Effector memory CD4-positive, alpha-beta T cell (primary cell): ENCODE results near the gene CCDC136.

Source experiments
- DNase-seq, 3 donors: peaks; one replicate each; pipeline ENCODE4 v3.0.0-alpha.2; 2020
- H3K27ac ChIP-seq: 2 replicates; pipeline ENCODE4 v1.7.0; 2013; ENCODE audit warnings: mild to moderate bottlenecking, low read length, moderate library complexity; ENCODE audit not compliant: insufficient read depth, poor library complexity, severe bottlenecking
- H3K27me3 ChIP-seq: replicated peaks from 2 replicates; pipeline ENCODE4 v1.7.0; 2013; ENCODE audit warnings: mild to moderate bottlenecking, low read length; ENCODE audit not compliant: insufficient read depth, control insufficient read depth, poor library complexity, severe bottlenecking
- H3K36me3 ChIP-seq: 2 replicates; pipeline ENCODE4 v1.7.0; 2013; ENCODE audit warnings: mild to moderate bottlenecking, low read length, moderate library complexity; ENCODE audit not compliant: control insufficient read depth, insufficient read depth
- H3K4me1 ChIP-seq: 2 replicates; pipeline ENCODE4 v1.7.0; 2013; ENCODE audit warnings: low read length, mild to moderate bottlenecking; ENCODE audit not compliant: control insufficient read depth, insufficient read depth, poor library complexity, severe bottlenecking
- H3K4me3 ChIP-seq: 2 replicates; pipeline ENCODE4 v1.7.0; 2013; ENCODE audit warnings: low read length, low read depth, mild to moderate bottlenecking; ENCODE audit not compliant: insufficient read depth, poor library complexity, severe bottlenecking
- H3K9me3 ChIP-seq: 2 replicates; pipeline ENCODE4 v1.7.0; 2013; ENCODE audit warnings: mild to moderate bottlenecking, low read length, moderate library complexity; ENCODE audit not compliant: control insufficient read depth

CCDC136 gene

GRCh38 chr7:128792471-128793180, 858 bp downstream of the CCDC136 start:
- H3K27me3 ChIP-seq = no peaks in the 10 kb centered on the region

GRCh38 chr7:128793181-128793547, 1.4 kb downstream of the CCDC136 start:
- no peak overlapping the region for H3K27ac ChIP-seq
- H3K4me1 ChIP-seq = peaks cover 14% of the 10 kb centered on the region
- H3K9me3 ChIP-seq = no peaks in the 10 kb centered on the region
- no peak for DNase-seq
- no peaks in the 10 kb centered on the region for H3K36me3 ChIP-seq
- no peak overlapping the region for H3K4me3 ChIP-seq
- H3K27me3 ChIP-seq = no peaks in the 10 kb centered on the region

More at GRCh38 chr7:128792471-128793180, 858 bp downstream of the CCDC136 start:
- no peaks in the 10 kb centered on the region for H3K36me3 ChIP-seq
- no peak for DNase-seq
- no peak overlapping the region for H3K4me3 ChIP-seq
- no peaks in the 10 kb centered on the region for H3K9me3 ChIP-seq
- peaks cover 14% of the 10 kb centered on the region for H3K4me1 ChIP-seq
- no peak overlapping the region for H3K27ac ChIP-seq

- H3K9me3 ChIP-seq = no peaks in the 10 kb centered on the region
- no peak for DNase-seq
- no peak overlapping the region for H3K4me3 ChIP-seq
- H3K27me3 ChIP-seq = no peaks in the 10 kb centered on the region
- H3K36me3 ChIP-seq = no peaks in the 10 kb centered on the region
- H3K4me1 ChIP-seq = peaks cover 14% of the 10 kb centered on the region
- H3K27ac ChIP-seq = no peak overlapping the region
Measured at GRCh38 chr7:128794020-128794419, 2.3 kb downstream of the CCDC136 start.

DNA sequence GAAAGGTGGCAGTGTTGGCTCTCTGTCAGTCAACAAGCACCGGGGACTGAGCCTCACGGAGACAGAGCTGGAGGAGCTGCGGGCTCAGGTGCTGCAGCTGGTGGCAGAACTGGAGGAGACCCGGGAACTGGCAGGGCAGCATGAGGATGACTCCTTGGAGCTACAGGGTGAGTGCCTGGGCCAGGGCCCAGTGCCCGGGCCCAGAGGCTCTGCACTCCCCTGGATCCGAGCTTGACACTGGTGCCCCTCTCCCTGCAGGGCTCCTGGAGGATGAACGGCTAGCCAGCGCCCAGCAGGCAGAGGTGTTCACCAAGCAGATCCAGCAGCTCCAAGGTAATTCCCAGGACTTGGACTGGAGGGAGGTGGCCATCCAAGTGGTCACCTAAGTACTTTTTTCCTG, 2.7 kb downstream of the CCDC136 start:
- DNase-seq = no peak
- Histone ChIP-seq H3K4me3 (no peak overlapping the region), H3K9me3 (no peaks in the 10 kb centered on the region), H3K4me1 (peaks cover 14% of the 10 kb centered on the region), H3K27ac (no peak overlapping the region), H3K27me3 (no peaks in the 10 kb centered on the region), H3K36me3 (no peaks in the 10 kb centered on the region)

DNA sequence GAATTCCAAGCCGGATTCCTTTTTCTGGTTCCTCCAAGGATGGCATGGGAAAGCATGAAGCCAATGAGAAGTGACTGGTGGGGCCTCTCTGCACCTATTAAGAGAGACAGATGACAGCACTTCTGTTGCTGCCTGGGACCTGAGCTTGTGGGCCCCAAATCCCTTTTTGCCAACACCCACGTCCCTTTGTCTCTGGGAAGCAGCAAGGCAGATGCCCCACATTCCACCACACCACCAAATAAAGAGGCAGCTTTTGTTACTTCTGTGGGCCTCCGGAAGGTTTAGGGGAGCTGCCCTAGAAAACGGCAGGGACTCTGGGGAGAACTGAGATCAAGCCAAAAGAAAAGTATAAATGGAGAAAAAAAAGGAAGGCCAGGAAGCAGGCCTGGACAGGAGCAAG, 3.4 kb downstream of the CCDC136 start:
- DNase-seq = no peak
- Histone ChIP-seq H3K4me3 (no peak overlapping the region), H3K27me3 (no peaks in the 10 kb centered on the region), H3K4me1 (peaks cover 14% of the 10 kb centered on the region), H3K9me3 (no peaks in the 10 kb centered on the region), H3K36me3 (no peaks in the 10 kb centered on the region), H3K27ac (no peak overlapping the region)

- Histone ChIP-seq H3K36me3 (no peaks in the 10 kb centered on the region), H3K4me1 (peaks cover 8% of the 10 kb centered on the region), H3K27me3 (no peaks in the 10 kb centered on the region), H3K9me3 (no peaks in the 10 kb centered on the region), H3K4me3 (no peak overlapping the region), H3K27ac (no peak overlapping the region)
- DNase-seq = no peak
Measured at GRCh38 chr7:128796327-128796726, 4.6 kb downstream of the CCDC136 start.

GRCh38 chr7:128799451-128799850, 7.7 kb downstream of the CCDC136 start:
- DNase-seq = no peak
- H3K36me3 ChIP-seq = no peaks in the 10 kb centered on the region
- H3K27me3 ChIP-seq = no peaks in the 10 kb centered on the region
- H3K27ac ChIP-seq = no peak overlapping the region
- no peak overlapping the region for H3K4me3 ChIP-seq
- H3K9me3 ChIP-seq = no peaks in the 10 kb centered on the region
- no peaks in the 10 kb centered on the region for H3K4me1 ChIP-seq

DNA sequence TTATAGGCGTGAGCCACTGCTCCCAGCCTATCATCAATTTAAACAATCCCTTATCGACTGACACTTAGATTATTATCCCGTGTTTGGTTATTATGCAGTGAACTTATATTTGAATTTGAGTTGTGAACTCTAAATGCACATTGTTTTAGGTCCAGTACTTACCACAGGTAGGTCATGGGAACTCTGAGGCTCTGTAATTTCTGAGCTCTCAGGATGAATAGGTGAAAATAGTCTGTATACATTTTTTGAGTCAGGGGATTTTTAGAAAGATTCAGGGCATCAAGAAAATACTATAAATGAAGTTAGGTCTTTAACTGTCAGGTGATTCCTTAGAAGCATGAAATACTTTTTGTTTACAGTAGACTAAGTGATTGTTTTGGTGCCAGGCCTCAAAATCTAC, 8.8 kb downstream of the CCDC136 start:
- no peak for DNase-seq
- Histone ChIP-seq H3K36me3 (no peaks in the 10 kb centered on the region), H3K4me3 (no peak overlapping the region), H3K4me1 (no peaks in the 10 kb centered on the region), H3K9me3 (no peaks in the 10 kb centered on the region), H3K27ac (no peak overlapping the region), H3K27me3 (no peaks in the 10 kb centered on the region)

- DNase-seq = no peak
- Histone ChIP-seq H3K27ac (no peak overlapping the region), H3K9me3 (no peaks in the 10 kb centered on the region), H3K27me3 (no peaks in the 10 kb centered on the region), H3K36me3 (no peaks in the 10 kb centered on the region), H3K4me3 (no peak overlapping the region), H3K4me1 (no peaks in the 10 kb centered on the region)
Measured at GRCh38 chr7:128801003-128801402, 9.2 kb downstream of the CCDC136 start.

DNA sequence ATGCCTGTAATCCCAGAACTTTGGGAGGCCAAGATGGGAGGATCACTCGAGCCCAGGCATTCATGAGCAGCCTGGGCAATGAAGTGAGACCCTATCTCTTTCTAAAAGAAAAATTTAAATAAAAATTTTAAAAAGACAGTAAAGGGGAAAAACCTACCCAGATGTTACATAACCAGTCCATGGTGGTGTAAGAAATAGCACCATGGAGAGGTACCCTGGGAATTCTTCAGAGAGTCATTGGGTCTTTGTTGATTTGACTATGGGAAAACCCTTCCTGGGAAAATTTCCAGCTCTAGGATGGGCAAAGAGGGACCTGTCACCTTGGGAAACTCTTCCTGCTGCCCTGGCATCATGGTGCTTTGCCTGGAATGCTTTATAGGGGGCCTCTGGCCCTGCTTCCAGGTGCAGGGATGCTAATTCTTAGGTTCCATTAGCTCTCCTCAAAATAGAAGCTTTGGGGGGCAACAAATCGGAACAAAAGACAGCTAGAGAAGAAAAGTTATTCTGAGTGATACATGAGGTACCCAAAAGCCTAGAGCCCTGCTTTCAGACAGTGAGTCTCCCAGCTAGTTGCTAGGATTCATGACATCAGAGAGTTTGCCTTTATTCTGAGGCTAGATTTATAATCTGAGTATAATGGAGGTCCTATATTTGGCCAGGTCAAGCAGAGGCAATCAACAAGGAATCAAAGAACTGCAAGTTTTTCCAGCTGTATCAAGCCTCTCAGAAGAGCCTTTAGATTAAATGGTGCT, 10.1 kb downstream of the CCDC136 start:
- no peak for DNase-seq
- Histone ChIP-seq H3K36me3 (no peaks in the 10 kb centered on the region), H3K27me3 (no peaks in the 10 kb centered on the region)

More for the DNA sequence above, 10.1 kb downstream of the CCDC136 start:
- H3K9me3 ChIP-seq = no peaks in the 10 kb centered on the region
- H3K4me1 ChIP-seq = no peaks in the 10 kb centered on the region
- H3K4me3 ChIP-seq = no peak overlapping the region
- H3K27ac ChIP-seq = no peak overlapping the region
